Ovary (tissue), 3 donors: ENCODE data around the gene CMIP.

Experiments used
- EP300 ChIP-seq: sonication (generic); formaldehyde crosslinking; IDR thresholded peaks from one replicate; pipeline ENCODE4 v1.6.1; 2017; ENCODE audit warnings: antibody characterized with exemption
- TF ChIP-seq, protein P1 (sequence below), 3 donors: fragments of 450-650 bp in 2 of 3; fragments of 200-600 bp in 1 of 3; IDR thresholded peaks; one replicate each; pipeline versions ENCODE4 v1.5.1 to v1.8.0; 2016 to 2022; ENCODE audit warnings: antibody characterized with exemption in 3 of 3, mild to moderate bottlenecking in 1 of 3
- donor health status: DM: no; HTN: no; CAD: no.

DNA sequence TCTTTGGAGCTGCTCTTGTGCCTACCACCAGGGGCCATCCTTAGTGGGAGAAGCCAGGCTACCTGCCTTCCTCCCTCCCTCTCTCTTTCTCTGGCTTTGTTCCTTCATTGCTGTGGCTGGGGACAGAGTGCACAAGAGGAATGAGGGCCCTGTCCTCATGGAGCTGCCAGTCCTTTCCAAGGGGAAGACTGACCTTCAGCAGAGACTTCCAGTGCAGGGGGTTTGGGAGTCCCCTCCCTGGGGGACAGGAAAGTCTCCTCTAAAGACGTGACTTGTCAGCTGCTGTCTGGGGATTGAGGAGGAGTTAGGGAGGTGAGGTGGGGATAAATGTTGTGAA, 108.1 kb downstream of the CMIP start:
- TF ChIP-seq, protein P1, sequence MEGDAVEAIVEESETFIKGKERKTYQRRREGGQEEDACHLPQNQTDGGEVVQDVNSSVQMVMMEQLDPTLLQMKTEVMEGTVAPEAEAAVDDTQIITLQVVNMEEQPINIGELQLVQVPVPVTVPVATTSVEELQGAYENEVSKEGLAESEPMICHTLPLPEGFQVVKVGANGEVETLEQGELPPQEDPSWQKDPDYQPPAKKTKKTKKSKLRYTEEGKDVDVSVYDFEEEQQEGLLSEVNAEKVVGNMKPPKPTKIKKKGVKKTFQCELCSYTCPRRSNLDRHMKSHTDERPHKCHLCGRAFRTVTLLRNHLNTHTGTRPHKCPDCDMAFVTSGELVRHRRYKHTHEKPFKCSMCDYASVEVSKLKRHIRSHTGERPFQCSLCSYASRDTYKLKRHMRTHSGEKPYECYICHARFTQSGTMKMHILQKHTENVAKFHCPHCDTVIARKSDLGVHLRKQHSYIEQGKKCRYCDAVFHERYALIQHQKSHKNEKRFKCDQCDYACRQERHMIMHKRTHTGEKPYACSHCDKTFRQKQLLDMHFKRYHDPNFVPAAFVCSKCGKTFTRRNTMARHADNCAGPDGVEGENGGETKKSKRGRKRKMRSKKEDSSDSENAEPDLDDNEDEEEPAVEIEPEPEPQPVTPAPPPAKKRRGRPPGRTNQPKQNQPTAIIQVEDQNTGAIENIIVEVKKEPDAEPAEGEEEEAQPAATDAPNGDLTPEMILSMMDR (IDR thresholded peaks at IDR 0.05) = no peak
- no peak for TF ChIP-seq EP300
